IPS-18c (cell line): ENCODE data around the gene VPS13C.

Experiments
- H3K4me3 ChIP-seq: 2 replicates; pipeline ENCODE4 v1.7.0; 2013; ENCODE audit warnings: low read depth, mild to moderate bottlenecking, low read length, moderate library complexity; ENCODE audit not compliant: insufficient read depth
- H3K9me3 ChIP-seq: one replicate; pipeline ENCODE4 v1.6.1; 2013; ENCODE audit warnings: mild to moderate bottlenecking, low read length, moderate library complexity; ENCODE audit not compliant: control insufficient read depth, insufficient read depth

The VPS13C gene

DNA sequence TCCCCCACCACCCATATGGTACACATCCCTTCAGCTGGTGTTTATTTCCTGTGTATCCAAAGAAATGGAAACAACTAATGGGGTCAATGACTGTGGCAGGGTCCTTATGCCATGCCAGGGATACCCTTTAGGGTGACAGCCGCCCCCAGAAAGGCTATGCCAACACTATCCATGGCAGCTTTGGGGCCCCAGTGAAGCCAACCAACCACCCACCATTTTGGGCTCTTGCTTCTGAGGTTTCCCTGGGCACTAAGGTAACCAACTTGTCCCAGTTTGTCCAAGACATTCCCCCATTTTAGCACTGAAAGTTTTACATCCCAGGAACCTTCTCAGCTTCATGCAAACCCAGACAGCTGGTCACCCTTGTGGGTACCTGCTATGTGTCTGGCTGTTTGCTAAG, 233.1 kb downstream of the VPS13C start:
- Histone ChIP-seq H3K4me3 (no peak overlapping the region), H3K9me3 (no peaks in the 10 kb centered on the region)

DNA sequence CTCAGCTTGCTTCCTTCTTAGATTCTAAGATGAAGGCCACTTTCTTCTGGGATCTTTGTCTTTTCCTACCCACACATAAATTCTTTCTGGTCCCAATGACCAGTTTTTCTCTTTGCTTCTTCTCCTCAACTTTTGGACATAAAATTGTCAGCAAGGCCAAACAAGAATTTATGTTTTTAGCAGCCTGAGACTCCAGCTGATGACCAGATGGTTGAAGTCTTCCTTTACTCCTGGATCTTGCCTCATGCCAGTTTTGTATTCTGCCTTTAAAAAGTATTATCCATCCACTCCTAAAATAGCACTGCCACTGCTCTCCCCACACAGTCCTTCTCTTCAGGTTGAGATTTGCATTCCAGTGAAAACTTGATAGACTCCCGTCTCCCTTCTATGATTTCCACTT, 236.0 kb downstream of the VPS13C start:
- no peaks in the 10 kb centered on the region for H3K9me3 ChIP-seq
- no peak overlapping the region for H3K4me3 ChIP-seq

DNA sequence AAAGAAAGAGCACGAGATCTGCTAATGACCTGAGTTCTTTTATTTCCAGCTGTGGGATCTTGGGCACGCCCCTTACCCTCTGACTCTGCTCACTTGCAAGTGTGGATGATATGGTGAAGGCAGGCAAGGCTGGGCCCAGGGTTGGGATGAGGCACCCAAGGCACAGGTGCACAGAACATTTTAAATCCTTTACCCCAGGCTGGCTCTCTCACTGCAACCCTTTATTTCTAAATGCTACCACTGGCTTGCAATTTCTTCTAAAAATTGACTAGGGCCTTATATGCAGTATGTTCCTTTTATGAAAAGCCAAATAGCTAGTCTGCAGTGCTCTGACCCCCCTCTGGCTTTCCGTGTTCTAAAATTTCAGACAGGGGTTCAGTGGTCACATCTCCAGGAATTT, 237.7 kb downstream of the VPS13C start:
- H3K9me3 ChIP-seq: no peaks in the 10 kb centered on the region
- H3K4me3 ChIP-seq: no peak overlapping the region

DNA sequence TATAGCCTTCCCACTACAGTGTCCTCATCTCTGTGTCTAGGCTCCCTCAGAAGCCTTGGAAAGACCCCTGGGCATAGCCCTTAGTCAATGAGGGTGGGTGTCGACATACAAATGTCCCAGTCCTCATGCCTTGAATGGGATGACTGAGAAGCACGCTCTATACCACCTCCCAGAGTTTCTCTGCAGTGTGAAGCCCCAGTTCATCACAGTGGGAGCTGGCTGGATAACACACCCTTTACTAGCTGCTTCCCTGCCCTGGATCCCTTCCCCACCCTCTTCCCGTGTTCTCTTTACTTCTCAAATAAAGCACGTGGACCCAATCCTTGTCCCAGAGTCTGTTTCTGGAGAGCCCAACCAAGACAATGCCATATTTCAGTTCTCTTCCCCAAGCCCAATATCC, 239.3 kb downstream of the VPS13C start:
- Histone ChIP-seq H3K4me3 (no peak overlapping the region), H3K9me3 (no peaks in the 10 kb centered on the region)

DNA sequence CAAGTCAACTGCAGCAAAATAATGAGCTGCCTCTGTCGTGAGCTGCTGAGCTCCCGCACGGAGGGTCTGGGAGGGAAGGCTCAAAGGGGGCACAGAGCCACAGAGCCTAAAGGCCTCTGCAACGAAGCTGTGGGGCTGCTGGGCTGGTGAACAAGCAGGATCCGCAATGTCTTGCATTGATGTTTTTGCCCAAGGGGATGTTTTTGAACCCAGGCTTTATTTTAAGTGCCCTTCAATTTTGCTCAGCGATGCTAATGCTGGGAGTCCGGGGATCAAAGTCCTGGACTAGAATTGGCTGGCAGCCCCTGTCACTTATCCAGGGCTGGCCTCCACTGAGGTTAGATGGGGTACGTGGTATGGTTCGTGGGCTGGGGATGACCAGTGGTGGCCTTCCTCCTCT, 240.0 kb downstream of the VPS13C start:
- H3K4me3 ChIP-seq: no peak overlapping the region

DNA sequence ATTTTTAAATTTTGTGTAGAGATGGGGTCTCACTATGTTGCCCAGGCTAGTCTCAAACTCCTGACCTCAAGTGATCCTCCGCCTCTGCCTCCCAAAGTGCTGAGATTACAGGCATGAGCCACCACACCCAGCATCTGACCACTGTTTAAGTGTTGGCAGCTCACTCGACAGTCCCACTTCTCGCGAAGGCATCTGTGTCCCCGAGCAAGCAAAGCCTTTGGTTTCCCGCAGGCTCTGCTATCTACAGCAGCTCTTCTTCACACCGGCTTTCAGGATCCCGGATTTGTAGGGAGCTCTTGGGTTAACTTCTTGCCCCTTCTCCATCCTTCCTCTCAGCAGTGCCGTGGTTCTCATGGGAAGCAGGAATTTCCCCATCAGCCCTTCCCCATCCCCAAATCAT, 240.9 kb downstream of the VPS13C start:
- H3K4me3 ChIP-seq: no peak overlapping the region
- no peaks in the 10 kb centered on the region for H3K9me3 ChIP-seq

More for the DNA sequence above, 240.0 kb downstream of the VPS13C start:
- H3K9me3 ChIP-seq: no peaks in the 10 kb centered on the region

DNA sequence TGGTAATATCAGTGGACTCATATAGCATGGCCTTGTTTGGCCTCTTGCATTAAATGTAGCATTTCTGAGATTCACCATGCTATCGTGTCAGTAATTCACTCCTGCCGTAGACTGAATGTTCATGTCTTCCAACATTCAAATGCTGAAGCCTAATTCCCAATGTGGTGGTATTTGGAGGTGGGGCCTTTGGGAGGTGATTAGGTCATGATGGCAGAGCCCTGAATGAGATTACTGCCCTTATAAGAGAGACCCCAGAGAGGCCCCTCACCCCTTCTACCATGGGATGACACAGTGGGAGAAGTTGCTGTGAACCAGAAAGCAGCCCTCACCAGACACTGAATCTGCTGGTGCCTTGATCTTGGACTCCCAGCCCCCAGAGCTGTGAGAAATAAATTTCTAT, 241.4 kb downstream of the VPS13C start:
- Histone ChIP-seq H3K9me3 (no peaks in the 10 kb centered on the region), H3K4me3 (no peak overlapping the region)

DNA sequence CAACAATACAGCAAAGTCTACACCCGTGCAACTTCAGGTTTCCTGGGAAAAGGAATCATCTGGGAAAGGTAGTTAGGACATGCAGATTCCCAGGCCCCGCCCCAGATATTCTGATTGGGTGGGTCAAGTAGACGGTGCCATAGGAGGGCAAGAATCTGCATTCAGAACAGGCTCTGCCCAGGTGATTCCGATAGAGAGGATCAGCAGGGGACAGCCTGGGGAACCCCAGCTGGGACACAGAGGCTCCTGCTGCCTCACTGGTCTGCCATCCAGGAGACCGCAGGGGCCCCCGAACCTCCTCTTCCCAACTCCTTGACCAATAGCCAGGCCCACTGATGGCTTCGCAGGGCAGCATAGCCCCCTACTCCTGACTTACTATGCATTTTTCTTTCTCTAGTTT, 243.4 kb downstream of the VPS13C start:
- no peaks in the 10 kb centered on the region for H3K9me3 ChIP-seq
- no peak overlapping the region for H3K4me3 ChIP-seq

DNA sequence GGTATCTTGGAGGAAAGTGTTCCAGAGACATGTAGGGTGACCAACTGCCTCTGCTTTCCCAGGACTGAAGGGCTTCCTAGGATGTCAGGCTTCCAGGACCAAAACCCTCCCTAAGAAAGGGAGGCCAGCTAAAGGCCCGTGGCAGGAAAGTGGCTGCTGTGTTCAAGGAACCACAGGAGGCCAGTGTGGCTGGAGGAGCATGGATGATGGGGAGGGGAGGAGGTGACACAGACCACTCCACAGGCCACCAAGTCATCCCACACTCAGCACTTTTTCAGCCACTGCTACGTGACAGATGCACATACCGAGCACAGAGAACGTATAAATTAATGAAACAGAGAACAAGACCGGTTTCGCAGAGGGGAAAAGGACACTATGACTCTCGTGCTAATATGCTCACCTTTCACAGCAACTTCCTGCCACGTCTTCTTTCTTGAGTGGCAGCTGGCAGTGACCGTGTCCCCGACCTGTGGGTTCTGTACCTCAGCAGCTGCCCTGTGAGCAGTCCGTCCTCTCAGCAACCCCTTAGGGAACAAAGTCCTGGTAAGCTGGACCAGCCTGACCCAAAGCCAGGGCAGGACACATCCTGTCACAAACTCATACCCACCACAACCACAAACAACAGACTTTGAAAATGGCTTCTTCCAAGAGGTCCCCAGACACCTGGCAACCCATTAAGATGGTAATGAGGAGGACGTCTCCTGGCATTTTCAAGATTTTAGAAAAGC, 244.7 kb downstream of the VPS13C start:
- H3K4me3 ChIP-seq: no peak overlapping the region
- no peaks in the 10 kb centered on the region for H3K9me3 ChIP-seq

DNA sequence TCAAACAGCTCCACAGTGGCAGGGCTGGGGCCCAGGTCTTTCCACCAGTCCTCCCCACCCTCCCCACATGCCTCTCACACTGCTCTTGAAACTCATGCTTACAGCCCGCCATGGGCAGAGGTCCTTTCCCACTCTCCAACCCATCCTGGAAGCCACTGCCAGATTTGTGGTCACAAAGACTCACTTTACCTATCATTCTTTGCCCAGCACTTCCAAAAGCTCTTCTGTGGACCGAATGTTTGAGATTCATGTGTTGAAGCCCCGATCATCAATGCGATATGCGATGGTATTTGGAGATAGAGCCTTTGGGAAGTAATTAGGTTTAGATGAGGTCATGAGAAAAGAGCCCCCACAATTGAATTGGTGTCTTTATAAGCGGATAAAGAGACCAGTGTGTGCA, 247.8 kb downstream of the VPS13C start:
- Histone ChIP-seq H3K9me3 (no peaks in the 10 kb centered on the region), H3K4me3 (no peak overlapping the region)

DNA sequence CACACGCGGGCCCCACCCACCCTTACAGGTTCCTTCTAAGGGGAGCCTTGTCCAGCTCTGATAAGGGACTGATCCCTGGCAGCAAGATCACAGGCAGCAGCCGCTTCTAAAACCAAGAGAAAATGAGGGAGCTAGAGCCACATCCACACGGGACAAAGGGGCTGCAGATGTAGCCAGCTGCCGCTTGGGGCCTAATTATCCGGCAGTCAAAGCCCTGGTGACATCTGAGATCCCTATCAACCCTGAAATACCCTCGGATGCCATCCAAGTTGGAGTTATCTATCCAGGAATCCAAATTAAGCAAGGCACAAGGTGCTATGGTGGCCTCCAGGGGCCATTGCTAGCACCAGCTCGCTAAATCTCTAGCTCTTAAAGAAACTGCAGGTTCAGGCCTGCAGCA, 248.3 kb downstream of the VPS13C start:
- no peak overlapping the region for H3K4me3 ChIP-seq
- no peaks in the 10 kb centered on the region for H3K9me3 ChIP-seq

DNA sequence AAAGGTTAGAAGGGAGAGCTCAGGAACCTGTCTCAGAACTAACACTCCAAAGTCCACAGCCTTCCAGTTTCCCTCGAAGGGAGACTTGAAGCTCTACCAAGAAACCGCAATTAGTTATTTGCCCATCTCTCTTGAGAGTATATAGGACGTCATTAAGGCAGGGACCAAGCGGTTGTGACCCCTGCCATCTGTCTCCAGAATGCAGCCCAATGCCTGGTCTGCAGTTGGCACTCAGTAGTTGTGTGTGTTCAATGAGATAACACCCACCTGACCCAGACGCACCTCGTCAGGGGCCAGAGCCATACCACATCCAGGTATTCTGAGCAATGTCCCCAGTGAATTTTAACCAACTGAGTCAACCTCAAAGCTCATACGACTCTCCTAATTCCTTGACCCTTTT, 251.0 kb downstream of the VPS13C start:
- H3K9me3 ChIP-seq: no peaks in the 10 kb centered on the region
- H3K4me3 ChIP-seq: no peak overlapping the region

DNA sequence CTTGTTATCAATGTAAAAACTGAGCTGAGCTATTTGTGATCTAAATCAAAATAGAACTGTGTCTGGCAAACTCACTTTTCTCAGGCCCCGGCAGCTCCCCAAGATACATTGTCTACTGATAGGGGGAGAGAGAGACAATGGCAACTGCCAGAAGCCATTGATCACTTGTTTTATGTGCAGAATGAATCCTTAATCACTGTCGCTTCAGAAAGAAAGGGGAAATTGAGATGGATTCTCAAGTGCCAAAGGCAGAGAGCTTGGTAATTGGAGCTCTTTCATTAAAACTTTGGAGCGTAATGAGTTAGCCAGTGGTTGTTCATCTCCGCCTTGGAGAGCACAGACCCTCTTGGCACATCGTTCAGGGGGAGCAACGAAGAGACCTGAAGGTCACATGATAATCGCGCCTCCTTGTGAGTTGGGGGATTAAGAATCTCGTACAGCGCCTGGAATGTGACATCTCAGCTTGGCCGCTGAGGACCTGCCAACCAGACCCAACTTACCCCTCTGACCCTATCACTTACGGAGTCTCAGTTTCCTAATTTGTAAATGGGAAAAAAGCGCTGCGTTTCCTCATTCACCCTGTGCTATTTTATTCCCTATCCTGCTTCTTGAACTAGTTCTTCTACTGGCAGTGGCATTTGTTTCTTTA, 252.8 kb downstream of the VPS13C start:
- Histone ChIP-seq H3K9me3 (no peaks in the 10 kb centered on the region), H3K4me3 (no peak overlapping the region)
